ENCODE results near the gene PCDHGA1.

- peak; percentile 45 for TF ChIP-seq CTCF (IDR thresholded peaks at IDR 0.05; ENCODE audit: low read depth, low read length, poor library complexity, severe bottlenecking)
- TF ChIP-seq EZH2phosphoT487 (IDR thresholded peaks at IDR 0.05; ENCODE audit: borderline replicate concordance, low read length): no peak
These were observed 72.4 kb downstream of the PCDHGA1 start, which contains the start of gene PCDHGA9 for GRCh38 chr5:141402553-141403243.

Data from DOHH2 (cell line).